Activated CD4-positive, alpha-beta T cell treated with anti-CD3 and anti-CD28 coated beads for 4 hours (primary cell): Measurements from ENCODE around the gene PARP3.
"Not testable (repeated sequence)": the region's sequence is repeated elsewhere in the genome, so short reads cannot be mapped to it uniquely, and the experiment has no call there.

ENCODE experiments used
- DNase-seq, 2 donors: peaks; one replicate each; pipeline ENCODE4 v3.0.0-alpha.2; 2020

Gene PARP3

DNA sequence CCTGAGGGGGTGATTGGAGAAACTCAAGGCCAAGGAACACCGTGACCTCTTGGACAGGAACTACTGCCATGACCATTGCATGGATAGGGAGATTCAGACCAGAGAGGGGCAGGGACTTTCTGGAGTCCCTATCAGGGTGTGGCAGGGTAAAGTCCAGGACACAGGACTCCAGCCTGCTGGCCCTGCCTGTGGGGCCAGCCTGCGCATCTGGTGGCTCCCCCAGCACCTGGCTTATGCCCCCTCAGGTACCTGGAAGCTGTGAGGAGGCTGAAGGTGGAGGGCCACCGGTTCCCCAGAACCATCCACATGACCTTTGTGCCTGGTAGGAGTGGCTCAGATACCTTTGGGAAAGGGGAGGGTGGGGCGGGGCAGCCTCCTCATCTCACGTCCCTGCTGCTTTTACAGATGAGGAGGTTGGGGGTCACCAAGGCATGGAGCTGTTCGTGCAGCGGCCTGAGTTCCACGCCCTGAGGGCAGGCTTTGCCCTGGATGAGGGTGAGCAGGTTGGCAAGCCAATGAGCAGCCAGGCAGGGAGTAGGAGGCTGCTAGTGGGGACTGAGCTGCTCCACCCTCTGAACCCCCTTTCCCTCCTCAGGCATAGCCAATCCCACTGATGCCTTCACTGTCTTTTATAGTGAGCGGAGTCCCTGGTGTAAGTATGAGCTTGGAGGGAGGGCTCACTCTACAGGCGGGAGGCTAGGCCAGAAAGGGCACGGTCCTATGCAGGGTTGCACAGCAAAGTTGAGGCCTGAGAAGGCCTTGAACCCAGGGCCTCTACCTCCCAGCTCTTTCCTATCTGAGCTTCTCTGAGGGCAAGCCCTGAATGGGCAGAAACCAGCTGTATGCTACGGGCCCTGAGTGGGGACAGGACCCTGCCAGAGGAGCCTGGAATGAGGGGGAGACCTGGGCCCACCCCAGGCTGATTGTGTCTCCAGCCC is 44.1 kb downstream of the PARP3 start:
- no peak for DNase-seq

- DNase-seq = no peak
Measured at GRCh38 chr3:51987568-51987967, 45.4 kb downstream of the PARP3 start.

DNA sequence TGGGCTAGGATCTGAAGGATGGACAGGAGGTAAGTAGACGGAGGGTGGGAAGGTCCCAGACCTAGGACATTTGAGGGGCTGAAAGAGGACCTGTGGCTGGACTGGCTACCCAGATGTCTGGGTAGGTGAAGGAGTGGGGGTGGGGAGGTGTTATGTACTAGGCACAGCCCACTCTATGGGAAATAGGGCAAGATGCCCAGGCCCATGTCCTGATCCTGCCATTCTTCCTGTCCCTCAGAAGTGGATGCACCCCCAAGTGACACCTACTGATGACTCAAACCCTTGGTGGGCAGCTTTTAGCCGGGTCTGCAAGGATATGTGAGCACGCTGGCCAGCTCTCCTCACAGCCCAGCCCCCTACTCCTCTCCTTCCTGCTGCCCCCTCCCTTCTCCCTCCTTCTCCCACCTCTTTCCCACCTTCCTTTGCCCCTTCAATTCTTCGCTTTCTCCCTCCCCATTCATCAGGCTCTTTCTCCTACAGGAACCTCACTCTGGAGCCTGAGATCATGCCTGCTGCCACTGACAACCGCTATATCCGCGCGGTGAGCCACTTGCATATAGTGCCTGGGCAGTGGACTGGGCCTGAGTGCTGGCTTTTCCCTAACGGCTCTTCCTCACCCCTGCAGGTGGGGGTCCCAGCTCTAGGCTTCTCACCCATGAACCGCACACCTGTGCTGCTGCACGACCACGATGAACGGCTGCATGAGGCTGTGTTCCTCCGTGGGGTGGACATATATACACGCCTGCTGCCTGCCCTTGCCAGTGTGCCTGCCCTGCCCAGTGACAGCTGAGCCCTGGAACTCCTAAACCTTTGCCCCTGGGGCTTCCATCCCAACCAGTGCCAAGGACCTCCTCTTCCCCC is 46.4 kb downstream of the PARP3 start:
- no peak for DNase-seq

DNA sequence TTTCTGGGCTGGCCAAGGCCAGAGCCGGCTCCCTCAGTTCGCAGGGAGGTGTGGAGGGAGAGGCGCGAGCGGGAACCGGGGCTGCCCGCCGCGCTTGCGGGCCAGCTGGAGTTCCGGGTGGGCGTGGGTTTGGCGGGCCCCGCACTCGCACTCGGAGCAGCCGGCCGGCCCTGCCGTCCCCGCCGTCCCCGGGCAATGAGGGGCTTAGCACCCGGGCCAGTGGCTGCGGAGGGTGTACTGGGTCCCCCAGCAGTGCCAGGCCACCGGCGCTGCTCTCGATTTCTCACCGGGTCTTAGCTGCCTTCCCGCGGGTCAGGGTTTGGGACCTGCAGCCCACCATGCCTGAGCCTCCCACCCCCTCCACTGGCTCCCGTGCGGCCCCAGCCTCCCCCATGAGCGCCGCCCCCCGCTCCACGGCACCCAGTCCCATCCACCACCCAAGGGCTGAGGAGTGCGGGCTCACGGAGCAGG is 48.4 kb downstream of the PARP3 start:
- DNase-seq = not testable (repeated sequence)

- no peak for DNase-seq
Measured at GRCh38 chr3:51992017-51992682, 50.0 kb downstream of the PARP3 start.

GRCh38 chr3:51993657-51994056 is 51.5 kb downstream of the PARP3 start:
- not testable (repeated sequence) for DNase-seq

DNA sequence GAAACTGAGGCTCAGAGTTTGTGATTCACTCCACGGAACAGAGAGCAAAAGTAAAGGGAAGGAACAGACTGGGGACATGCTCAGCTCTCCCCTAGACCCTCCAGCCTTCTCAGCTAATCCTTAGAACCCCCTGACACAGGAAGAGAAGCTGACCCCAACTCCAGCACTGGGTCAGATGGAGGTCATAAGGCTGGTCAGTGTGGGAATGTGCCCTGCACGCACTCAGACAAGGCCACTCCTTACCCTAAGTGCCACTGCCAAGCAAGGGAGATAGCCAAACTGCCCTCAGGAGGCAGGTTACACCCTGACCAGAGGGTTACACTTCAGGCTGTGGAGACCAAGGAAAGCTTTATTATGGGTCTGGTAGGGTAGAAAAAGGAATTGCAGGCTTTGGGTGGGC is 52.4 kb downstream of the PARP3 start:
- no peak for DNase-seq

GRCh38 chr3:51995346-51996163 is 53.4 kb downstream of the PARP3 start, which contains the start of gene RPL29:
Gene RPL29 (minus strand): TSS chr3:51995895. CDS start chr3:51995461, 434 bp downstream.
- peak; percentile 88 to 92 for DNase-seq

DNA sequence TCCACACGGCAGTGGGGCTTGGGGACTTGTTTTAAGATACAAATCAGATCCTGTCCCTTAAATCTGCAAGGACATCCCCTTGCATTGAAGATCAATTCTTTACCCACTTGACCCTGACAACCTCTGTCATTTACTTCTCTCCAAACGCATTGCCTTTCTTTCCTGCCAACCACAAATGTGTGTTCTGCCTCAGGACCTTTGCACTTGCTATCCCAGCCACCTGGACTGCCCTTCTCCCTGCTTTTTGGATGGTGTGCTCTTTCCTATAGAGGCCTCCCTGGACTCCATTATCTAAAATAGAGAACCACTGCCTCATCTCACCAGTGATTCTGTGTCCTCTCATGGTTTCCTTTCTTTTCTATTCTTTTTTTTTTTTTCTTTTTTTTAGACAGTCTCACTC is 55.0 kb downstream of the PARP3 start:
- DNase-seq = no peak

GRCh38 chr3:51997935-51998596 is 55.9 kb downstream of the PARP3 start:
- no peak for DNase-seq
